ENCODE data around the gene WDR82. TPM values are rescaled to one million over a fixed set of nuclear protein-coding genes. Genes with fewer than 3 reads are reported as not detected.

Gene WDR82
- total and polyA plus RNA-seq, 7 donors, result 22.2 to 54.9 (median 46.8) TPM

- no peak for DNase-seq
- Histone ChIP-seq H3K36me3 (peaks cover 20 to 55% (median 33%) of the 10 kb centered on the region in 4 donors), H3K4me1 (peaks cover 0 to 70% (median 54%) of the 10 kb centered on the region in 4 donors), H3K9me3 (no peaks in the 10 kb centered on the region), H3K4me3 (no peak overlapping the region), H3K27me3 (no peaks in the 10 kb centered on the region), H3K27ac (peak overlapping the region in 1 of 4 donors; percentile 21)
- no peak for TF ChIP-seq POLR2AphosphoS5 (IDR thresholded peaks at IDR 0.05)
- TF ChIP-seq POLR2A (IDR thresholded peaks at IDR 0.05), result no peak
- no peak for TF ChIP-seq EP300 (IDR thresholded peaks at IDR 0.05)
- TF ChIP-seq, protein P1, sequence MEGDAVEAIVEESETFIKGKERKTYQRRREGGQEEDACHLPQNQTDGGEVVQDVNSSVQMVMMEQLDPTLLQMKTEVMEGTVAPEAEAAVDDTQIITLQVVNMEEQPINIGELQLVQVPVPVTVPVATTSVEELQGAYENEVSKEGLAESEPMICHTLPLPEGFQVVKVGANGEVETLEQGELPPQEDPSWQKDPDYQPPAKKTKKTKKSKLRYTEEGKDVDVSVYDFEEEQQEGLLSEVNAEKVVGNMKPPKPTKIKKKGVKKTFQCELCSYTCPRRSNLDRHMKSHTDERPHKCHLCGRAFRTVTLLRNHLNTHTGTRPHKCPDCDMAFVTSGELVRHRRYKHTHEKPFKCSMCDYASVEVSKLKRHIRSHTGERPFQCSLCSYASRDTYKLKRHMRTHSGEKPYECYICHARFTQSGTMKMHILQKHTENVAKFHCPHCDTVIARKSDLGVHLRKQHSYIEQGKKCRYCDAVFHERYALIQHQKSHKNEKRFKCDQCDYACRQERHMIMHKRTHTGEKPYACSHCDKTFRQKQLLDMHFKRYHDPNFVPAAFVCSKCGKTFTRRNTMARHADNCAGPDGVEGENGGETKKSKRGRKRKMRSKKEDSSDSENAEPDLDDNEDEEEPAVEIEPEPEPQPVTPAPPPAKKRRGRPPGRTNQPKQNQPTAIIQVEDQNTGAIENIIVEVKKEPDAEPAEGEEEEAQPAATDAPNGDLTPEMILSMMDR (IDR thresholded peaks at IDR 0.05), result no peak
- WGBS, 2 donors, result 86 to 92% methylated on average over 3 of the region's 3 CpGs
- intact Hi-C loops (cut with DNase I), result no loop called here
Measured at GRCh38 chr3:52233968-52234367, 44.5 kb downstream of the WDR82 start.

- WGBS, 2 donors, result 92 to 94% methylated on average over 5 of the region's 5 CpGs
- intact Hi-C loops (cut with DNase I), result no loop called here
- Histone ChIP-seq H3K9me3 (no peaks in the 10 kb centered on the region), H3K27me3 (no peaks in the 10 kb centered on the region), H3K36me3 (peaks cover 26 to 63% (median 40%) of the 10 kb centered on the region in 4 donors), H3K27ac (peak overlapping the region in 1 of 4 donors; percentile 21), H3K4me1 (peaks cover 0 to 65% (median 50%) of the 10 kb centered on the region in 4 donors), H3K4me3 (no peak overlapping the region)
- no peak for DNase-seq
- TF ChIP-seq, protein P1 (IDR thresholded peaks at IDR 0.05), result no peak
- TF ChIP-seq EP300 (IDR thresholded peaks at IDR 0.05) (no peak), POLR2AphosphoS5 (IDR thresholded peaks at IDR 0.05) (no peak), POLR2A (IDR thresholded peaks at IDR 0.05) (no peak)
Measured at GRCh38 chr3:52233108-52233591, 45.3 kb downstream of the WDR82 start.

- Histone ChIP-seq H3K9me3 (no peaks in the 10 kb centered on the region), H3K36me3 (peaks cover 26 to 69% (median 42%) of the 10 kb centered on the region in 4 donors), H3K4me1 (peaks cover 0 to 58% (median 43%) of the 10 kb centered on the region in 4 donors), H3K4me3 (no peak overlapping the region), H3K27me3 (no peaks in the 10 kb centered on the region), H3K27ac (no peak overlapping the region)
- no peak for DNase-seq
- TF ChIP-seq POLR2AphosphoS5 (IDR thresholded peaks at IDR 0.05), result no peak
- TF ChIP-seq, protein P1 (IDR thresholded peaks at IDR 0.05), result no peak
- TF ChIP-seq EP300 (IDR thresholded peaks at IDR 0.05), result no peak
- no peak for TF ChIP-seq POLR2A (IDR thresholded peaks at IDR 0.05)
- WGBS, 2 donors, result 82 to 92% methylated on average over 28 of the region's 28 CpGs
- intact Hi-C loops (cut with DNase I), result no loop called here
Measured at GRCh38 chr3:52232279-52233107, 46.0 kb downstream of the WDR82 start.

- H3K4me3 ChIP-seq, result no peak overlapping the region
- intact Hi-C loops (cut with DNase I), result loop anchor here (1.0 kb wide), 1 partner anchor 108 kb away; no protein-coding TSS in a partner anchor
- DNase-seq, result no peak
- 61 to 67% methylated on average over 34 of the region's 34 CpGs for WGBS, 2 donors
- no peak overlapping the region for H3K27ac ChIP-seq
- H3K36me3 ChIP-seq, result peaks cover 26 to 74% (median 42%) of the 10 kb centered on the region in 4 donors
- peaks cover 0 to 50% (median 35%) of the 10 kb centered on the region in 4 donors for H3K4me1 ChIP-seq
- H3K27me3 ChIP-seq, result no peaks in the 10 kb centered on the region
- no peaks in the 10 kb centered on the region for H3K9me3 ChIP-seq
- no peak for TF ChIP-seq POLR2A (IDR thresholded peaks at IDR 0.05)
- TF ChIP-seq, protein P1 (IDR thresholded peaks at IDR 0.05), result peak; percentile 80 to 91 (median 84)
- peak in 3 of 4 donors; percentile 8 to 59 (median 36) for TF ChIP-seq POLR2AphosphoS5 (IDR thresholded peaks at IDR 0.05)
- TF ChIP-seq EP300 (IDR thresholded peaks at IDR 0.05), result no peak
Measured at GRCh38 chr3:52231502-52232278, 46.8 kb downstream of the WDR82 start.
